Right atrium auricular region (tissue), 2 donors: Measurements from ENCODE around the gene SLC10A3. TPM values are rescaled to one million over a fixed set of nuclear protein-coding genes. Genes with fewer than 3 reads are reported as not detected.

Experiments
- DNase-seq: peaks from one replicate; pipeline ENCODE4 v3.0.0-alpha.2; 2019; ENCODE audit warnings: low spot score
- H3K27ac ChIP-seq, 2 donors: fragments of 200-600 bp; sonication (generic); 1 replicate in 1 of 2; 2 replicates in 1 of 2; pipeline ENCODE4 v1.5.1; 2016 to 2019
- H3K27me3 ChIP-seq, 2 donors: fragments of 200-600 bp; sonication (generic); one replicate each; pipeline versions ENCODE4 v1.5.1 to v1.6.0; 2017 to 2019
- H3K36me3 ChIP-seq: fragments of 200-600 bp; sonication (generic); one replicate; pipeline ENCODE4 v1.5.1; 2016
- H3K4me1 ChIP-seq, 2 donors: fragments of 200-600 bp; sonication (generic); one replicate each; pipeline versions ENCODE4 v1.5.1 to v1.6.0; 2017 to 2019
- H3K4me3 ChIP-seq, 2 donors: fragments of 200-600 bp; sonication (generic); 1 replicate in 1 of 2; 2 replicates in 1 of 2; pipeline ENCODE4 v1.5.1; 2017 to 2019; ENCODE audit warnings: mild to moderate bottlenecking in 1 of 2, moderate library complexity in 1 of 2
- H3K9me3 ChIP-seq, 2 donors: fragments of 200-600 bp; sonication (generic); one replicate each; pipeline ENCODE4 v1.5.1; 2019
- CTCF ChIP-seq, 2 donors: fragments of 200-600 bp; sonication (generic); IDR thresholded peaks; one replicate each; pipeline ENCODE4 v1.5.1; 2019; ENCODE audit warnings: antibody characterized with exemption in 2 of 2
- total RNA-seq, 2 donors: library from RNA; depleted of rRNA; stranded (reverse); fragments of >200 nt; gene quantifications; one replicate each; pipeline ENCODE4 v1.1.0, GENCODE V29; 2016

Gene SLC10A3
- total RNA-seq, 2 donors from 2014 or later, result 22.2 to 22.9 TPM

- Histone ChIP-seq H3K9me3 (no peaks in the 10 kb centered on the region), H3K36me3 (peaks cover 9% of the 10 kb centered on the region), H3K27ac (no peak overlapping the region), H3K27me3 (no peaks in the 10 kb centered on the region), H3K4me1 (peaks cover 0 to 7% of the 10 kb centered on the region in 2 donors), H3K4me3 (no peak overlapping the region)
- no peak for TF ChIP-seq CTCF (IDR thresholded peaks at IDR 0.05)
- no peak for DNase-seq
These were observed 23.3 kb upstream of the SLC10A3 start for GRCh38 chrX:154513716-154514115.

GRCh38 chrX:154512879-154513553, 22.6 kb upstream of the SLC10A3 start:
- H3K27ac ChIP-seq, result no peak overlapping the region
- peaks cover 16% of the 10 kb centered on the region for H3K36me3 ChIP-seq
- H3K27me3 ChIP-seq, result no peaks in the 10 kb centered on the region
- no peaks in the 10 kb centered on the region for H3K9me3 ChIP-seq
- TF ChIP-seq CTCF (IDR thresholded peaks at IDR 0.05), result no peak
- DNase-seq, result no peak
- H3K4me3 ChIP-seq, result no peak overlapping the region
- peaks cover 0 to 7% of the 10 kb centered on the region in 2 donors for H3K4me1 ChIP-seq

DNA sequence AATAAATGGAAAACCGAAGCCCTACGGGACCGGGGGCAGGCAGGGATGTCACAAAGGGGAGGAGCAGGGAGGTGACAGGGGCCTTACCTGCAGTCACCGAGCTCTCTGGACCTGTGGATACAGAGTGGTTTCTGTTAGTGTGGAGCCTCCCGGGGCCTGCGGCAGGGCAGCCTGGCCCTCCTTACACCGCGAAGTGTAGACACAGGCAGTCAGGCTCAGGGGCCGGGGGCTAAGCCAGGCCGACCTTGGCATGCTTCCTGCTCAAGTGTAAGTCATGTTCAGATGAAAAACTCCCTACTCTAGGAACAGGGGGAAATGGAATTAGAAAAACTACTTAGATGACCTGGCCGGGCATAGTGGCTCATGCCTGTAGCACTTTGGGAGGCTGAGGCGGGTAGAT, 21.3 kb upstream of the SLC10A3 start:
- H3K36me3 ChIP-seq, result peaks cover 27% of the 10 kb centered on the region
- no peak for DNase-seq
- H3K9me3 ChIP-seq, result no peaks in the 10 kb centered on the region
- no peak overlapping the region for H3K27ac ChIP-seq
- no peak for TF ChIP-seq CTCF (IDR thresholded peaks at IDR 0.05)
- H3K4me3 ChIP-seq, result no peak overlapping the region
- H3K4me1 ChIP-seq, result peaks cover 0 to 1% of the 10 kb centered on the region in 2 donors
- no peaks in the 10 kb centered on the region for H3K27me3 ChIP-seq

DNA sequence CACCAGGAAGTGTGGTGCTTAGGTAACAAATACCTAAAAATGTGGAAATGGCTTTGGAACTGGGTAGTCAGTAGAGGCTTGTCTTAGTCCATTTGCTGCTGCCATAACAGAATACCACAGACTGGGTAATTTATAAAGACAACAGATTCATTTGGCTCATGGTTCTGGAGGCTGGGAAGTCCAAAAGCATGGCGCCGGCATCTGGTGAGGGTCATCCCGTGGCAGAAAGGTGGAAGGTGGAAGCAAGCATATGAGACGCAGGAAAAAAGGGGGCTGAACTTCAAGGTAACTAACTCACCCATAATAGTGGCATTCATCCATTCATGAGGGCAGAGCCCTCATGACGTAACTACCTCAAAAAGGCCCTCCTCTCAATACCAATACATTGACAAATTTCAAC, 19.0 kb upstream of the SLC10A3 start:
- H3K27ac ChIP-seq, result no peak overlapping the region
- DNase-seq, result no peak
- H3K4me1 ChIP-seq, result no peaks in the 10 kb centered on the region
- no peaks in the 10 kb centered on the region for H3K9me3 ChIP-seq
- H3K27me3 ChIP-seq, result no peaks in the 10 kb centered on the region
- TF ChIP-seq CTCF (IDR thresholded peaks at IDR 0.05), result no peak
- no peak overlapping the region for H3K4me3 ChIP-seq
- H3K36me3 ChIP-seq, result peaks cover 30% of the 10 kb centered on the region

GRCh38 chrX:154508384-154508745, 17.9 kb upstream of the SLC10A3 start:
- no peak for DNase-seq
- no peak overlapping the region for H3K4me3 ChIP-seq
- H3K9me3 ChIP-seq, result no peaks in the 10 kb centered on the region
- H3K27ac ChIP-seq, result no peak overlapping the region
- TF ChIP-seq CTCF (IDR thresholded peaks at IDR 0.05), result no peak
- H3K27me3 ChIP-seq, result no peaks in the 10 kb centered on the region
- H3K4me1 ChIP-seq, result no peaks in the 10 kb centered on the region
- H3K36me3 ChIP-seq, result peaks cover 30% of the 10 kb centered on the region
